Lower lobe of right lung (tissue), 2 donors: Measurements from ENCODE around the gene GRK1. TPM values are rescaled to one million over a fixed set of nuclear protein-coding genes. Genes with fewer than 3 reads are reported as not detected.
"Not testable (repeated sequence)": the region's sequence is repeated elsewhere in the genome, so short reads cannot be mapped to it uniquely, and the experiment has no call there.

Source experiments
- ATAC-seq, 2 donors: fragments of 200-7000 bp; cut with Tn5 transposase; one replicate each; pipeline ENCODE4 v1.9.1; 2020 to 2022; ENCODE audit warnings: mild to moderate bottlenecking in 2 of 2, moderate library complexity in 2 of 2
- DNase-seq: peaks from one replicate; pipeline ENCODE4 v3.0.0-alpha.2; 2020
- H3K27ac ChIP-seq: fragments of 200-600 bp; one replicate; pipeline ENCODE4 v1.8.0; 2022
- H3K27me3 ChIP-seq: fragments of 200-600 bp; one replicate; pipeline ENCODE4 v1.8.0; 2022; ENCODE audit warnings: low read depth
- H3K36me3 ChIP-seq: fragments of 200-600 bp; one replicate; pipeline ENCODE4 v1.8.0; 2022; ENCODE audit warnings: mild to moderate bottlenecking
- H3K4me1 ChIP-seq: fragments of 200-600 bp; one replicate; pipeline ENCODE4 v1.8.0; 2022
- H3K4me3 ChIP-seq: fragments of 200-600 bp; one replicate; pipeline ENCODE4 v1.8.0; 2022; ENCODE audit warnings: mild to moderate bottlenecking
- H3K9me3 ChIP-seq: fragments of 200-600 bp; one replicate; pipeline ENCODE4 v1.8.0; 2022
- intact Hi-C: fragments of 100-400 bp; cut with DNase I; formaldehyde crosslinking; loops from one replicate; pipeline ENCODE4 v1.11.0; 2022
- total RNA-seq: library from RNA; stranded (reverse); fragmentation: NEBNext Ultra II Directional; extraction: Animal tissue kit (Norgen Biotek cat#: 25700); gene quantifications from one replicate; pipeline ENCODE4 v1.2.1, GENCODE V29; 2021
- TF ChIP-seq, protein P1 (sequence below): fragments of 200-600 bp; IDR thresholded peaks from one replicate; pipeline ENCODE4 v1.8.0; 2022; ENCODE audit warnings: antibody characterized with exemption, mild to moderate bottlenecking
- donor health status: DM: no; HTN: yes; CAD: no; lungs with severe emphysema.

GRK1 gene
- total RNA-seq, 1 donor from 2014 or later: not detected

DNA sequence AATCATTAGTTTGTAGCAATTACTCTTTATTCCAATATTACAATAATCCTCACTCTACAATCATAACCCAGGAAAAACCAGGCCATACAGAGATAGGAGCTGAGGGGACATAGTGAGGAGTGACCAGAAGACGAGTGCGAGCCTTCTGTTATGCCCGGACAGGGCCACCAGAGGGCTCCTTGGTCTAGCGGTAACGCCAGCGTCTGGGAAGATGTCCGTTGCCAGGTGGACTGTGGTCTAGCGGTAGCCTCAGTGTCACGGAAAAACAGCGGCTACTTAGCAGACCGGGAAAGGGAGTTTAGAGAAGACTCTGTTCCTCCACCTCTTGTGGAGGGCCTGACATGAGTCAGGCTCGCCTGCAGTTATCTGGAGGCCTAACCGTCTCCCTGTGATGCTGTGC lies 45.5 kb upstream of the GRK1 start:
- H3K4me1 ChIP-seq, H3K9me3 ChIP-seq, H3K4me3 ChIP-seq, intact Hi-C loops, ATAC-seq, H3K27me3 ChIP-seq, H3K27ac ChIP-seq: not testable (repeated sequence)
- peaks cover 10% of the 10 kb centered on the region for H3K36me3 ChIP-seq
- TF ChIP-seq, protein P1, sequence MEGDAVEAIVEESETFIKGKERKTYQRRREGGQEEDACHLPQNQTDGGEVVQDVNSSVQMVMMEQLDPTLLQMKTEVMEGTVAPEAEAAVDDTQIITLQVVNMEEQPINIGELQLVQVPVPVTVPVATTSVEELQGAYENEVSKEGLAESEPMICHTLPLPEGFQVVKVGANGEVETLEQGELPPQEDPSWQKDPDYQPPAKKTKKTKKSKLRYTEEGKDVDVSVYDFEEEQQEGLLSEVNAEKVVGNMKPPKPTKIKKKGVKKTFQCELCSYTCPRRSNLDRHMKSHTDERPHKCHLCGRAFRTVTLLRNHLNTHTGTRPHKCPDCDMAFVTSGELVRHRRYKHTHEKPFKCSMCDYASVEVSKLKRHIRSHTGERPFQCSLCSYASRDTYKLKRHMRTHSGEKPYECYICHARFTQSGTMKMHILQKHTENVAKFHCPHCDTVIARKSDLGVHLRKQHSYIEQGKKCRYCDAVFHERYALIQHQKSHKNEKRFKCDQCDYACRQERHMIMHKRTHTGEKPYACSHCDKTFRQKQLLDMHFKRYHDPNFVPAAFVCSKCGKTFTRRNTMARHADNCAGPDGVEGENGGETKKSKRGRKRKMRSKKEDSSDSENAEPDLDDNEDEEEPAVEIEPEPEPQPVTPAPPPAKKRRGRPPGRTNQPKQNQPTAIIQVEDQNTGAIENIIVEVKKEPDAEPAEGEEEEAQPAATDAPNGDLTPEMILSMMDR: peak; percentile 25
- peak; percentile 27 for DNase-seq

DNA sequence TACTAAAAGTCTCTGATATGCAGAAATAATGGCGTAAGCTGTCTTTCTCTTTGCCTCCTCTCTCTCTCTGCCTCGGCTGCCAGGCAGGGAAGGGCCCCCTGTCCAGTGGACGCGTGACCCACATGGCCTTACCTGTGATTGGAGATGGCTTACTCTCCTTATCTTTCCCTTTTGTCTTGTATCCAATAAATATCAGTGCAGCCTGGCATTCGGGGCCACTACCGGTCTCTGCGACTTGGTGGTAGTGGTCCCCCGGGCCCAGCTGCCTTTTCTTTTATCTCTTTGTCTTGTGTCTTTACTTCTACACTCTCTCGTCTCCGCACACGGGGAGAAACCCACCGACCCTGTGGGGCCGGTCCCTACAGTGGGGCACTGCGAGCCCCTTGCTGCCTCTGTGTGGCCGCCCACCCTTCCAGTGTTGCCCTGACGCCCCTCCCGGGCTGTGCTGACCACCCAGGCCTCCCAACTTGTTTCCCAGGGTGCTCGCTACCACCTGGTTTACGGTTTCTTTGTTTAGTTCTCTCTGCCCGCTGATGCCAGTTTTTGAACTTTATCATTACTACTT lies 45.0 kb upstream of the GRK1 start:
- H3K9me3 ChIP-seq, H3K27me3 ChIP-seq, H3K4me3 ChIP-seq, H3K4me1 ChIP-seq, ATAC-seq, H3K27ac ChIP-seq, intact Hi-C loops: not testable (repeated sequence)
- H3K36me3 ChIP-seq: peaks cover 10% of the 10 kb centered on the region
- peak; percentile 17 for DNase-seq

DNA sequence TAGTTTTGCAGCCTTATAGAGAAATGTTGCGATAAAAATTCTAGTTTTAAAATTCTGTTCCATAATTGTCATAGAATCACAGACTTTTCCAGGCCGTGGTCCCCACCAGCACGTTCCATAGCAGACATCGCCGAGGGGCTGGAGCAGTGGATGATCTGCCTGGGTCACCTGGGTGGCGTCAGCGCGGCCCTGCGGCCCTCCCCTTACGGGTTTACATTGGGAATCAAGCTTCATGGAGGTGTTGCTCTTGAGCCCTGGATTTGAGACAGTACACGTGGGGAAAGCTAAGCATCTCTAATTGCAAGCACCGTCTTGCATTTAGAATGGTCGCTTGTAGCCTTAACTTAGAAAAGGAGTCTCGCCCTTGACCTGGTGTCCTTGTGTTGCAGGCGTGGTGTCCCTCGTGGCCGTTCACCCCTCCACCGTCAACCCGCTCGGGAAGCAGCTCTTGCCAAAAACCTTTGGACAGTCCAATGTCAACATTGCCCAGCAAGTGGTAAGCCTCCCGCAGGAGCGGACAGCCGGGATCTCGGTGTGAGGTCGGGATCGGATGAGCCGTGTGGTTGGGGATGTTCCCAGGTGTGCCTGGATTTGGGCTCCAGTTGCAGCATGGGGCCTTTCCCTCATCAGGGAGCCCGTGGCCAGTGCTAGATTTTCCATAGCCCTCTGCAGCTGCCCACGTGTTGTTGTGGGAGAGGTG lies 44.1 kb upstream of the GRK1 start:
- ATAC-seq: peak in 1 of 2 donors; percentile 29
- H3K27ac ChIP-seq: no peak overlapping the region
- peaks cover 10% of the 10 kb centered on the region for H3K36me3 ChIP-seq
- intact Hi-C loops: no loop called here
- TF ChIP-seq, protein P1: no peak
- H3K4me1 ChIP-seq: no peaks in the 10 kb centered on the region
- no peaks in the 10 kb centered on the region for H3K9me3 ChIP-seq
- H3K27me3 ChIP-seq: no peaks in the 10 kb centered on the region
- H3K4me3 ChIP-seq: no peak overlapping the region
- peak; percentile 38 for DNase-seq

DNA sequence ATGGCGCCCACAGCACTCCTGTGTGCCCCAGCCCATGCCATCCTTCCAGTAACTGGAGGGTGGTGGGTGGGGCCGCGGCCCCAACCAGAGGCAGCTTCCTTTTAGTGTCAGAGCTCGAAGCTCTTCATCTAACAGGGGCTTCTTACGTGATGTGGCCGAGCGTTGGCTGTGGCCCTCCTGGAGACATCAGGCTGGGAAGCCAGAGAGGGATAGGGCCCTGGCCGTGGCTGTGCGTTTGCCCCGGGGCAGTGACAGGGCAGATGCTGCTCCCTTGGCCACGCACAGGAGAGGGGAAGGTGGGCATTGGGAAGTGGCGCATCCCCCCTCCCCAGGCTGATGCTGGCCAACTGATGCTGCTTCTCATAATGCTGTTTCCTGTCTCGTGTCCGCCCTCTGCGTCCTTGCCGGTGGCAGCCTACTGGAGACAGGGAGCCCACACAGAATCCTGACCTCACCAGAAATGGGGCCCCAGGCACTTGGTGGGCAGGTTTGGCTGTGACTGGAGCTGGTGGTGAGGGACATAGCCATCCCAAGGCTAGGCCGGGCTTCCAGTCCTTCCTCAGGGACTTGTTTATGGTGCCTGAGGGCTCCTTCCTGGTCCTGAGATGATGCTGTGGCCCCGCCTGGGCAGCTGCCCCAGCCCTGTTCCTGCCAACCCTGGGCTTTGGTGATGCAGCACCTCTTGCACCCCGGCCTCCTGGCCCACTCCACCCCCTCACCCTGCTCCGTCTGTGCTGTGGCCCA lies 43.4 kb upstream of the GRK1 start:
- no peak overlapping the region for H3K27ac ChIP-seq
- peak in 1 of 2 donors; percentile 51 for ATAC-seq
- H3K36me3 ChIP-seq: peaks cover 10% of the 10 kb centered on the region
- intact Hi-C loops: no loop called here
- no peaks in the 10 kb centered on the region for H3K27me3 ChIP-seq
- no peaks in the 10 kb centered on the region for H3K4me1 ChIP-seq
- TF ChIP-seq, protein P1: no peak
- H3K4me3 ChIP-seq: no peak overlapping the region
- no peaks in the 10 kb centered on the region for H3K9me3 ChIP-seq
- peak; percentile 44 for DNase-seq

DNA sequence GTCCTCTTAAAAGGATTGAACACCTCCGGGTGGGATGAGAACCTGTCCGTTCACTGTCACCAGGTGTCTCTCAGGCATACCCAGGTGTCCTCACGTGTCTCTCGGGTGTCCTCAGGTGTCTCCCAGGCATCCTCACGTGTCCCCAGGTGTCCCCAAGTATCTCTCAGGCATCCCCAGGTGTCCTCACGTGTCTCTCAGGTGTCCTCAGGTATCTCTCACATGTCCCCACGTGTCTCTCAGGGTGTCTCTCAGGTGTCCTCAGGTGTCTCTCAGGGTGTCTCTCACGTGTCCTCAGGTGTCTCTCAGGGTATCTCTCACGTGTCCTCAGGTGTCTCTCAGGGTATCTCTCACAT lies 42.8 kb upstream of the GRK1 start:
- intact Hi-C loops: no loop called here
- Histone ChIP-seq H3K36me3 (peaks cover 10% of the 10 kb centered on the region), H3K4me3 (no peak overlapping the region), H3K9me3 (no peaks in the 10 kb centered on the region), H3K27me3 (no peaks in the 10 kb centered on the region), H3K4me1 (no peaks in the 10 kb centered on the region), H3K27ac (no peak overlapping the region)
- DNase-seq: no peak
- TF ChIP-seq, protein P1: no peak
- no peak for ATAC-seq

DNA sequence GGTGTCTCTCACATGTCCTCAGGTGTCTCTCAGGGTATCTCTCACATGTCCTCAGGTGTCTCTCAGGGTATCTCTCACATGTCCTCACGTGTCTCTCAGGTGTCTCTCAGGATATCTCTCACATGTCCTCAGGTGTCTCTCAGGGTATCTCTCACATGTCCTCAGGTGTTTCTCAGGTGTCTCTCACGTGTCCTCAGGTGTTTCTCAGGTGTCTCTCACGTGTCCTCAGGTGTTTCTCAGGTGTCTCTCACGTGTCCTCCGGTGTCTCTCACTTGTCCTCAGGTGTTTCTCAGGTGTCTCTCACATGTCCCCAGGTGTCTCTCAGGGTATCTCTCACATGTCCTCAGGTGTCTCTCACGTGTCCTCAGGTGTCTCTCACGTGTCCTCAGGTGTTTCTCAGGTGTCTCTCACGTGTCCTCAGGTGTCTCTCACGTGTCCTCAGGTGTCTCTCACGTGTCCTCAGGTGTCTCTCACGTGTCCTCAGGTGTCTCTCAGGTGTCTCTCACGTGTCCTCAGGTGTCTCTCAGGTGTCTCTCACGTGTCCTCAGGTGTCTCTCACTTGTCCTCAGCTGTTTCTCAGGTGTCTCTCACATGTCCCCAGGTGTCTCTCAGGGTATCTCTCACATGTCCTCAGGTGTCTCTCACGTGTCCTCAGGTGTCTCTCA lies 42.2 kb upstream of the GRK1 start:
- intact Hi-C loops, H3K27ac ChIP-seq, ATAC-seq, H3K9me3 ChIP-seq, H3K4me1 ChIP-seq, H3K4me3 ChIP-seq, DNase-seq, H3K27me3 ChIP-seq: not testable (repeated sequence)
- peaks cover 10% of the 10 kb centered on the region for H3K36me3 ChIP-seq
